Naive thymus-derived CD4-positive, alpha-beta T cell (primary cell): Measurements from ENCODE around the gene HMMR. TPM values are rescaled to one million over a fixed set of nuclear protein-coding genes. Genes with fewer than 3 reads are reported as not detected.

Experiments
- ATAC-seq: fragments of 150-1000 bp; cut with Tn5 transposase; 2 replicates; pipeline ENCODE4 v1.10.0; 2021; ENCODE audit warnings: mild to moderate bottlenecking, moderate library complexity
- CTCF ChIA-PET: fragments of 350-600 bp; sonication (Branson Sonifier 250); formaldehyde crosslinking; loops from one replicate; lab custom pipeline; 2021; ENCODE audit warnings: antibody characterized with exemption; lab: Charles Lee
- POLR2A ChIA-PET: fragments of 350-600 bp; sonication (Branson Sonifier 250); formaldehyde crosslinking; loops from one replicate; lab custom pipeline; 2021; ENCODE audit warnings: antibody characterized with exemption, inconsistent platforms; lab: Charles Lee
- DNase-seq, 9 donors: peaks; one replicate each; pipeline versions ENCODE4 v3.0.0 to v3.0.0-alpha.2; 2020 to 2022; ENCODE audit warnings: mixed read lengths in 1 of 9
- H3K27ac ChIP-seq: one replicate; pipeline ENCODE4 v1.7.0; 2013; ENCODE audit warnings: mild to moderate bottlenecking, low read depth, low read length, moderate library complexity
- H3K27me3 ChIP-seq, 2 donors: one replicate each; pipeline ENCODE4 v1.7.0; 2013; ENCODE audit warnings: low read length in 2 of 2, mild to moderate bottlenecking in 2 of 2, moderate library complexity in 2 of 2; ENCODE audit not compliant: control insufficient read depth in 2 of 2, insufficient read depth in 2 of 2
- H3K36me3 ChIP-seq, 3 experiments: 1 replicate in 2 of 3; 2 replicates in 1 of 3; pipeline ENCODE4 v1.7.0; 2013; ENCODE audit warnings: low read length in 3 of 3, mild to moderate bottlenecking in 3 of 3, moderate library complexity in 1 of 3; ENCODE audit not compliant: insufficient read depth in 3 of 3, control insufficient read depth in 2 of 3
- H3K4me1 ChIP-seq, 2 donors: one replicate each; pipeline ENCODE4 v1.7.0; 2013; ENCODE audit warnings: low read length in 2 of 2, mild to moderate bottlenecking in 2 of 2, moderate library complexity in 1 of 2; ENCODE audit not compliant: control insufficient read depth in 2 of 2, insufficient read depth in 2 of 2
- H3K4me3 ChIP-seq: 2 replicates; pipeline ENCODE4 v1.7.0; 2013; ENCODE audit warnings: mild to moderate bottlenecking, low read length
- H3K9me3 ChIP-seq, 3 experiments: 1 replicate in 2 of 3; 2 replicates in 1 of 3; pipeline ENCODE4 v1.7.0; 2013; ENCODE audit warnings: low read length in 3 of 3; ENCODE audit not compliant: control insufficient read depth in 2 of 3
- H3K27ac Mint-ChIP-seq, 9 donors: one replicate each; pipeline ENCODE4 v1.8.0; 2020 to 2022; ENCODE audit warnings: mixed read lengths in 9 of 9, mild to moderate bottlenecking in 8 of 9, moderate library complexity in 5 of 9, inconsistent platforms in 2 of 9
- H3K27me3 Mint-ChIP-seq, 5 donors: one replicate each; pipeline ENCODE4 v1.8.0; 2021 to 2022; ENCODE audit warnings: mixed read lengths in 5 of 5, mild to moderate bottlenecking in 1 of 5
- H3K36me3 Mint-ChIP-seq, 5 donors: one replicate each; pipeline ENCODE4 v1.8.0; 2020 to 2022; ENCODE audit warnings: mixed read lengths in 5 of 5, mild to moderate bottlenecking in 3 of 5, inconsistent platforms in 1 of 5
- H3K4me1 Mint-ChIP-seq, 7 donors: one replicate each; pipeline ENCODE4 v1.8.0; 2020 to 2022; ENCODE audit warnings: mixed read lengths in 7 of 7, mild to moderate bottlenecking in 3 of 7, inconsistent platforms in 1 of 7
- H3K4me3 Mint-ChIP-seq, 10 donors: one replicate each; pipeline ENCODE4 v1.8.0; 2020 to 2022; ENCODE audit warnings: mild to moderate bottlenecking in 10 of 10, mixed read lengths in 10 of 10, moderate library complexity in 6 of 10, inconsistent platforms in 2 of 10
- H3K9me3 Mint-ChIP-seq, 11 donors: one replicate each; pipeline ENCODE4 v1.8.0; 2020 to 2022; ENCODE audit warnings: mixed read lengths in 11 of 11, mild to moderate bottlenecking in 4 of 11, inconsistent platforms in 1 of 11, moderate library complexity in 1 of 11
- intact Hi-C, 2 donors: fragments of 100-400 bp; cut with micrococcal nuclease; formaldehyde crosslinking; loops; one replicate each; pipeline ENCODE4 v1.15.1; 2023
- polyA plus RNA-seq, 2 donors: library from polyadenylated mRNA; unstranded; fragments of 300-500 nt; fragmentation: Illumina TruSeq; gene quantifications; one replicate each; pipeline ENCODE4 v1.2.3, GENCODE V29; 2021
- total RNA-seq, 6 experiments: library from RNA in 5 of 6; stranded (reverse) in 5 of 6; gene quantifications; 1 replicate in 5 of 6; 2 replicates in 1 of 6; pipeline ENCODE4 v1.2.3 and lab custom pipeline; 2021 to 2026

Gene HMMR
- total and polyA plus RNA-seq, 7 experiments from 2014 or later: 0.37 to 34.0 (median 0.55) TPM; not detected in 3

- DNase-seq (no peak), ATAC-seq (no peak)
- Mint-ChIP-seq H3K4me1 (peaks cover 0 to 6% (median 0%) of the 10 kb centered on the region in 7 donors), H3K27me3 (no peaks in the 10 kb centered on the region), H3K9me3 (no peaks in the 10 kb centered on the region), H3K27ac (peak overlapping the region in 1 of 9 donors; percentile 2), H3K36me3 (peaks cover 0 to 16% (median 0%) of the 10 kb centered on the region in 5 donors), H3K4me3 (no peak overlapping the region)
- Histone ChIP-seq H3K9me3 (no peaks in the 10 kb centered on the region), H3K36me3 (no peaks in the 10 kb centered on the region), H3K27ac (no peak overlapping the region), H3K4me1 (peaks cover 0 to 4% of the 10 kb centered on the region in 2 donors), H3K4me3 (no peak overlapping the region), H3K27me3 (no peaks in the 10 kb centered on the region)
- ChIA-PET CTCF (interaction anchor here (0.6 to 1.3 kb wide), 3 partner anchors 24 to 135 kb away, joined by 3 to 6 read pairs (median 3); no protein-coding TSS in a partner anchor), POLR2A (interaction anchor here (0.8 to 2.3 kb wide), 5 partner anchors 17 to 32 kb away, joined by 3 to 9 read pairs (median 3); partner anchors contain the start of genes HMMR, MAT2B and NUDCD2)
- intact Hi-C loops: no loop called here
Measured at GRCh38 chr5:163478126-163478981, 17.9 kb downstream of the HMMR start.

- peaks cover 0 to 3% (median 0%) of the 10 kb centered on the region in 7 donors for H3K4me1 Mint-ChIP-seq
- CTCF ChIA-PET: no interaction called here
- ATAC-seq (no peak), DNase-seq (no peak)
- no peak overlapping the region for H3K4me3 ChIP-seq
- no peaks in the 10 kb centered on the region for H3K9me3 ChIP-seq
- H3K27ac Mint-ChIP-seq: no peak overlapping the region
- POLR2A ChIA-PET: interaction anchor here (0.8 to 1.3 kb wide), 4 partner anchors 17 to 31 kb away, joined by 3 read pairs; partner anchors contain the start of genes HMMR and NUDCD2
- H3K4me1 ChIP-seq: peaks cover 0 to 4% of the 10 kb centered on the region in 2 donors
- no peak overlapping the region for H3K4me3 Mint-ChIP-seq
- no peaks in the 10 kb centered on the region for H3K36me3 ChIP-seq
- H3K27me3 ChIP-seq: no peaks in the 10 kb centered on the region
- H3K36me3 Mint-ChIP-seq: peaks cover 0 to 16% (median 0%) of the 10 kb centered on the region in 5 donors
- no peak overlapping the region for H3K27ac ChIP-seq
- intact Hi-C loops: no loop called here
- H3K27me3 Mint-ChIP-seq: no peaks in the 10 kb centered on the region
- H3K9me3 Mint-ChIP-seq: no peaks in the 10 kb centered on the region
Measured at GRCh38 chr5:163478982-163479271, 18.5 kb downstream of the HMMR start.

DNA sequence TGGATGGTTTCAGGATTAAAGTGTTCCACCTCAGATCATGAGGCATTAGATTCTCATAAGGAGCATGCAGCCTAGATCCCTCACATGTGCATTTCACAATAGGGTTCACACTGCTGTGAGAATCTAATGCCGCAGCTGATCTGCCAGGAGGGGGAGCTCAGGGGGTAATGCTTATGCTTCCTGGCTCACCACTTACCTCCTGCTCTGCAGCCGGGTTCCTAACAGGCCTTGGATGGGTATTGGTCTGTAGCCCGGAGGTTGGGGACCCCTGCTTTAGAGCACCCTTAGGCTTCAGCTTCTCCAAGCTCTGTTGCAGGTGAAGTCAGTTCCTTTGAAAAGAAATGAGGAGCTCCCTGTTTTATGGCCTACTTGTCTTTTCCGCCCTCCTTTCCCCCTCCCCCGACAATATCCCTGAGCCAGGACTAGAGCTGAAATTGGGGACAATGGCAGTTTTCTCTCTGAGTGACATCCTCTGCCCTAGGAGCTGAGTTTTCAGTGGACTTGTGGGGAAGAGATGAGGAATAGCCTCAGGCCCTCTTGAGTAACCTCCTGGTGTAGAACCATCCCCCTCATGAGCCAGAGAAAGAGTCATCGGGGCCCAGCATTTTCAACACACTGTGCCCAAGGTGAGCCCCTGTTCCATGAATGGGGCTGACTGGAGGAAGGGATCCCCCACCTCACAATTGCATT is 28.8 kb downstream of the HMMR start:
- H3K27me3 Mint-ChIP-seq: no peaks in the 10 kb centered on the region
- intact Hi-C loops: loop anchor here (1.0 kb wide), 1 partner anchor 14 kb away; no protein-coding TSS in a partner anchor
- peaks cover 0 to 9% (median 0%) of the 10 kb centered on the region in 7 donors for H3K4me1 Mint-ChIP-seq
- no peaks in the 10 kb centered on the region for H3K9me3 ChIP-seq
- peaks cover 0 to 23% (median 0%) of the 10 kb centered on the region in 5 donors for H3K36me3 Mint-ChIP-seq
- ChIA-PET CTCF (interaction anchor here (0.7 to 2.0 kb wide), 6 partner anchors 9 to 44 kb away, joined by 3 to 6 read pairs (median 4); partner anchors contain the start of gene NUDCD2), POLR2A (interaction anchor here (1.1 to 1.6 kb wide), 3 partner anchors 15 to 16 kb away, joined by 3 to 5 read pairs (median 4); partner anchors contain the start of gene MAT2B)
- ATAC-seq: peak; percentile 46
- no peaks in the 10 kb centered on the region for H3K9me3 Mint-ChIP-seq
- H3K36me3 ChIP-seq: no peaks in the 10 kb centered on the region
- peak in 3 of 9 donors; percentile 8 to 15 (median 12) for DNase-seq
- H3K27me3 ChIP-seq: no peaks in the 10 kb centered on the region
- no peak overlapping the region for H3K4me3 Mint-ChIP-seq
- no peak overlapping the region for H3K27ac ChIP-seq
- no peaks in the 10 kb centered on the region for H3K4me1 ChIP-seq
- H3K4me3 ChIP-seq: no peak overlapping the region
- peak overlapping the region in 1 of 9 donors; percentile 27 for H3K27ac Mint-ChIP-seq

GRCh38 chr5:163489745-163490075 is 29.3 kb downstream of the HMMR start:
- no peak for ATAC-seq
- POLR2A ChIA-PET: interaction anchor here (1.1 to 1.2 kb wide), 2 partner anchors 15 to 16 kb away, joined by 3 to 4 read pairs; partner anchors contain the start of gene MAT2B
- H3K36me3 Mint-ChIP-seq: peaks cover 0 to 20% (median 0%) of the 10 kb centered on the region in 5 donors
- no peak for DNase-seq
- no peaks in the 10 kb centered on the region for H3K9me3 Mint-ChIP-seq
- Histone ChIP-seq H3K27ac (no peak overlapping the region), H3K9me3 (no peaks in the 10 kb centered on the region), H3K36me3 (no peaks in the 10 kb centered on the region), H3K4me1 (no peaks in the 10 kb centered on the region), H3K4me3 (no peak overlapping the region), H3K27me3 (no peaks in the 10 kb centered on the region)
- intact Hi-C loops: loop anchor here (1.0 to 2.0 kb wide), 2 partner anchors 13 to 14 kb away; no protein-coding TSS in a partner anchor
- no peak overlapping the region for H3K4me3 Mint-ChIP-seq
- H3K27ac Mint-ChIP-seq: peak overlapping the region in 2 of 9 donors; percentile 18 to 27
- CTCF ChIA-PET: interaction anchor here (1.2 to 2.0 kb wide), 5 partner anchors 10 to 43 kb away, joined by 3 to 6 read pairs (median 4); partner anchors contain the start of gene NUDCD2
- peaks cover 0 to 6% (median 0%) of the 10 kb centered on the region in 7 donors for H3K4me1 Mint-ChIP-seq
- no peaks in the 10 kb centered on the region for H3K27me3 Mint-ChIP-seq

GRCh38 chr5:163496286-163496685 is 35.9 kb downstream of the HMMR start:
- DNase-seq (no peak), ATAC-seq (no peak)
- H3K27ac Mint-ChIP-seq: no peak overlapping the region
- H3K9me3 Mint-ChIP-seq: no peaks in the 10 kb centered on the region
- no peaks in the 10 kb centered on the region for H3K27me3 Mint-ChIP-seq
- Histone ChIP-seq H3K9me3 (no peaks in the 10 kb centered on the region), H3K4me1 (no peaks in the 10 kb centered on the region), H3K4me3 (no peak overlapping the region), H3K27ac (no peak overlapping the region), H3K36me3 (no peaks in the 10 kb centered on the region), H3K27me3 (no peaks in the 10 kb centered on the region)
- intact Hi-C loops: no loop called here
- H3K4me1 Mint-ChIP-seq: peaks cover 0 to 3% (median 0%) of the 10 kb centered on the region in 7 donors
- CTCF ChIA-PET: no interaction called here
- no peak overlapping the region for H3K4me3 Mint-ChIP-seq
- peaks cover 0 to 5% (median 0%) of the 10 kb centered on the region in 5 donors for H3K36me3 Mint-ChIP-seq
- POLR2A ChIA-PET: no interaction called here

- peaks cover 0 to 5% (median 0%) of the 10 kb centered on the region in 5 donors for H3K36me3 Mint-ChIP-seq
- intact Hi-C loops: no loop called here
Measured at GRCh38 chr5:163497315-163497714, 36.9 kb downstream of the HMMR start.

More at GRCh38 chr5:163497315-163497714, 36.9 kb downstream of the HMMR start:
- Histone ChIP-seq H3K9me3 (no peaks in the 10 kb centered on the region), H3K27me3 (no peaks in the 10 kb centered on the region), H3K36me3 (no peaks in the 10 kb centered on the region), H3K27ac (no peak overlapping the region), H3K4me1 (peaks cover under 1% of the 10 kb centered on the region in 2 donors), H3K4me3 (no peak overlapping the region)
- Mint-ChIP-seq H3K4me1 (peaks cover 0 to 3% (median under 1%) of the 10 kb centered on the region in 7 donors), H3K27me3 (no peaks in the 10 kb centered on the region), H3K4me3 (no peak overlapping the region), H3K9me3 (no peaks in the 10 kb centered on the region), H3K27ac (peak overlapping the region in 1 of 9 donors; percentile 51)
- DNase-seq: no peak
- POLR2A ChIA-PET: interaction anchor here (1.0 kb wide), 1 partner anchor 38 kb away, joined by 5 read pairs; the partner anchor contains the start of gene NUDCD2
- no peak for ATAC-seq
- CTCF ChIA-PET: no interaction called here
